ENCODE measurements around the gene SRSF11.

- TF ChIP-seq EZH2 (IDR thresholded peaks at IDR 0.05) (no peak), POLR2AphosphoS5 (IDR thresholded peaks at IDR 0.05; ENCODE audit: borderline replicate concordance, low read depth, low read length) (no peak)
These were observed 6.3 kb downstream of the SRSF11 start for GRCh38 chr1:70227439-70227838.
